Stimulated activated effector memory CD8-positive, alpha-beta T cell treated with anti-CD3 and anti-CD28 coated beads, Interleukin-12 subunit alpha, Interleukin-12 subunit beta, amount 100 ng/mL, for 72 hours (primary cell): Measurements from ENCODE around the gene OR56B4.
"Not testable (repeated sequence)": the region's sequence is repeated elsewhere in the genome, so short reads cannot be mapped to it uniquely, and the experiment has no call there.

Experiments used
- ATAC-seq: fragments of 150-1000 bp; cut with Tn5 transposase; 2 replicates; pipeline ENCODE4 v1.10.0; 2021
- DNase-seq, 2 donors: peaks; one replicate each; pipeline ENCODE4 v3.0.0; 2021 to 2022; ENCODE audit warnings: low spot score in 2 of 2
- H3K27ac Mint-ChIP-seq: one replicate; pipeline ENCODE4 v1.8.0; 2022; ENCODE audit warnings: mild to moderate bottlenecking, mixed read lengths
- H3K36me3 Mint-ChIP-seq: one replicate; pipeline ENCODE4 v1.8.0; 2022; ENCODE audit warnings: mild to moderate bottlenecking, mixed read lengths
- H3K4me1 Mint-ChIP-seq: one replicate; pipeline ENCODE4 v1.8.0; 2022; ENCODE audit warnings: mixed read lengths
- H3K4me3 Mint-ChIP-seq: one replicate; pipeline ENCODE4 v1.8.0; 2022; ENCODE audit warnings: mild to moderate bottlenecking, mixed read lengths
- H3K9me3 Mint-ChIP-seq: one replicate; pipeline ENCODE4 v1.8.0; 2022; ENCODE audit warnings: mixed read lengths

OR56B4 gene

GRCh38 chr11:6107384-6107783 lies at the start of gene OR56B4:
Gene OR56B4 (plus strand): TSS chr11:6107684. CDS start chr11:6107779, 95 bp downstream.
- H3K4me1 Mint-ChIP-seq, H3K9me3 Mint-ChIP-seq, ATAC-seq, DNase-seq, H3K36me3 Mint-ChIP-seq, H3K27ac Mint-ChIP-seq, H3K4me3 Mint-ChIP-seq: not testable (repeated sequence)

- Mint-ChIP-seq H3K27ac (no peak overlapping the region), H3K9me3 (no peaks in the 10 kb centered on the region), H3K36me3 (no peaks in the 10 kb centered on the region), H3K4me1 (no peaks in the 10 kb centered on the region), H3K4me3 (no peak overlapping the region)
- no peak for DNase-seq
- peak; percentile 44 for ATAC-seq
These were observed 46.0 kb upstream of the OR56B4 start for GRCh38 chr11:6061475-6061874.

GRCh38 chr11:6062691-6063358 lies 44.7 kb upstream of the OR56B4 start:
- no peaks in the 10 kb centered on the region for H3K9me3 Mint-ChIP-seq
- H3K4me3 Mint-ChIP-seq, result no peak overlapping the region
- no peak for DNase-seq
- no peaks in the 10 kb centered on the region for H3K4me1 Mint-ChIP-seq
- no peak overlapping the region for H3K27ac Mint-ChIP-seq
- H3K36me3 Mint-ChIP-seq, result no peaks in the 10 kb centered on the region
- no peak for ATAC-seq

- H3K9me3 Mint-ChIP-seq, result no peaks in the 10 kb centered on the region
These were observed 40.0 kb upstream of the OR56B4 start for GRCh38 chr11:6067502-6067901.

GRCh38 chr11:6076443-6076842 lies 31.0 kb upstream of the OR56B4 start:
- not testable (repeated sequence) for H3K36me3 Mint-ChIP-seq, H3K4me3 Mint-ChIP-seq, H3K27ac Mint-ChIP-seq, DNase-seq, ATAC-seq, H3K4me1 Mint-ChIP-seq
- peaks cover 14% of the 10 kb centered on the region for H3K9me3 Mint-ChIP-seq

More at GRCh38 chr11:6067502-6067901, 40.0 kb upstream of the OR56B4 start:
- DNase-seq (no peak), ATAC-seq (no peak)
- Mint-ChIP-seq H3K4me3 (no peak overlapping the region), H3K4me1 (no peaks in the 10 kb centered on the region), H3K27ac (no peak overlapping the region), H3K36me3 (no peaks in the 10 kb centered on the region)

- H3K27ac Mint-ChIP-seq, result no peak overlapping the region
- peaks cover 6% of the 10 kb centered on the region for H3K4me1 Mint-ChIP-seq
- DNase-seq (no peak), ATAC-seq (no peak)
- H3K36me3 Mint-ChIP-seq, result no peaks in the 10 kb centered on the region
- H3K9me3 Mint-ChIP-seq, result peaks cover 14% of the 10 kb centered on the region
- no peak overlapping the region for H3K4me3 Mint-ChIP-seq
These were observed 29.8 kb upstream of the OR56B4 start for GRCh38 chr11:6077723-6078122.

GRCh38 chr11:6079463-6079862 lies 28.0 kb upstream of the OR56B4 start:
- no peak for DNase-seq
- Mint-ChIP-seq H3K36me3 (no peaks in the 10 kb centered on the region), H3K9me3 (peaks cover 16% of the 10 kb centered on the region), H3K27ac (no peak overlapping the region), H3K4me3 (no peak overlapping the region), H3K4me1 (peaks cover 5% of the 10 kb centered on the region)
- no peak for ATAC-seq

GRCh38 chr11:6083129-6083528 lies 24.4 kb upstream of the OR56B4 start:
- no peak for DNase-seq
- no peak for ATAC-seq
- no peaks in the 10 kb centered on the region for H3K4me1 Mint-ChIP-seq
- H3K36me3 Mint-ChIP-seq, result no peaks in the 10 kb centered on the region
- H3K4me3 Mint-ChIP-seq, result no peak overlapping the region
- no peak overlapping the region for H3K27ac Mint-ChIP-seq
- peaks cover 2% of the 10 kb centered on the region for H3K9me3 Mint-ChIP-seq

GRCh38 chr11:6084587-6084986 lies 22.9 kb upstream of the OR56B4 start:
- H3K4me3 Mint-ChIP-seq, result no peak overlapping the region
- H3K4me1 Mint-ChIP-seq, result no peaks in the 10 kb centered on the region
- ATAC-seq (peak; percentile 60), DNase-seq (no peak)
- peaks cover 2% of the 10 kb centered on the region for H3K9me3 Mint-ChIP-seq
- no peak overlapping the region for H3K27ac Mint-ChIP-seq
- no peaks in the 10 kb centered on the region for H3K36me3 Mint-ChIP-seq

GRCh38 chr11:6094186-6094585 lies 13.3 kb upstream of the OR56B4 start:
- Mint-ChIP-seq H3K4me1 (no peaks in the 10 kb centered on the region), H3K4me3 (no peak overlapping the region), H3K27ac (no peak overlapping the region), H3K9me3 (no peaks in the 10 kb centered on the region), H3K36me3 (no peaks in the 10 kb centered on the region)
- DNase-seq (no peak), ATAC-seq (no peak)

GRCh38 chr11:6095798-6096197 lies 11.7 kb upstream of the OR56B4 start:
- Mint-ChIP-seq H3K4me3 (no peak overlapping the region), H3K27ac (no peak overlapping the region), H3K9me3 (no peaks in the 10 kb centered on the region), H3K36me3 (no peaks in the 10 kb centered on the region), H3K4me1 (no peaks in the 10 kb centered on the region)
- no peak for ATAC-seq
- no peak for DNase-seq

- no peak for DNase-seq
- no peak overlapping the region for H3K27ac Mint-ChIP-seq
- H3K9me3 Mint-ChIP-seq, result no peaks in the 10 kb centered on the region
- ATAC-seq, result no peak
- H3K4me1 Mint-ChIP-seq, result no peaks in the 10 kb centered on the region
- no peaks in the 10 kb centered on the region for H3K36me3 Mint-ChIP-seq
- H3K4me3 Mint-ChIP-seq, result no peak overlapping the region
These were observed 11.1 kb upstream of the OR56B4 start for GRCh38 chr11:6096417-6096816.

- Mint-ChIP-seq H3K9me3 (no peaks in the 10 kb centered on the region), H3K4me1 (no peaks in the 10 kb centered on the region), H3K27ac (no peak overlapping the region), H3K36me3 (no peaks in the 10 kb centered on the region), H3K4me3 (no peak overlapping the region)
- DNase-seq (no peak), ATAC-seq (no peak)
These were observed 7.9 kb upstream of the OR56B4 start for GRCh38 chr11:6099577-6099976.

- no peak overlapping the region for H3K27ac Mint-ChIP-seq
- H3K9me3 Mint-ChIP-seq, result no peaks in the 10 kb centered on the region
- ATAC-seq, result no peak
- no peaks in the 10 kb centered on the region for H3K4me1 Mint-ChIP-seq
- H3K4me3 Mint-ChIP-seq, result no peak overlapping the region
- DNase-seq, result no peak
- no peaks in the 10 kb centered on the region for H3K36me3 Mint-ChIP-seq
These were observed 2.5 kb downstream of the OR56B4 start for GRCh38 chr11:6110011-6110410.

GRCh38 chr11:6111673-6112072 lies 4.2 kb downstream of the OR56B4 start:
- no peaks in the 10 kb centered on the region for H3K4me1 Mint-ChIP-seq
- DNase-seq, result no peak
- no peak for ATAC-seq
- no peak overlapping the region for H3K27ac Mint-ChIP-seq
- no peaks in the 10 kb centered on the region for H3K36me3 Mint-ChIP-seq
- no peak overlapping the region for H3K4me3 Mint-ChIP-seq
- no peaks in the 10 kb centered on the region for H3K9me3 Mint-ChIP-seq

- no peak overlapping the region for H3K4me3 Mint-ChIP-seq
- no peaks in the 10 kb centered on the region for H3K36me3 Mint-ChIP-seq
- H3K27ac Mint-ChIP-seq, result no peak overlapping the region
- no peak for ATAC-seq
- H3K9me3 Mint-ChIP-seq, result peaks cover 8% of the 10 kb centered on the region
- DNase-seq, result no peak
- no peaks in the 10 kb centered on the region for H3K4me1 Mint-ChIP-seq
These were observed 9.2 kb downstream of the OR56B4 start for GRCh38 chr11:6116638-6117037.

GRCh38 chr11:6124245-6124644 lies 16.8 kb downstream of the OR56B4 start:
- H3K4me1 Mint-ChIP-seq, result no peaks in the 10 kb centered on the region
- ATAC-seq (no peak), DNase-seq (no peak)
- no peaks in the 10 kb centered on the region for H3K9me3 Mint-ChIP-seq
- H3K4me3 Mint-ChIP-seq, result no peak overlapping the region
- H3K36me3 Mint-ChIP-seq, result no peaks in the 10 kb centered on the region
- no peak overlapping the region for H3K27ac Mint-ChIP-seq
